GM23338 (cell line): ENCODE data around the gene ZBTB20. TPM values are rescaled to one million over a fixed set of nuclear protein-coding genes. Genes with fewer than 3 reads are reported as not detected.

ENCODE experiments used
- ATAC-seq: fragments of 200-7000 bp; cut with Tn5 transposase; 3 replicates; pipeline ENCODE4 v1.9.1; 2020
- DNase-seq: peaks from one replicate; pipeline ENCODE4 v3.0.0-alpha.2; 2015; ENCODE audit warnings: low spot score
- H2AFZ ChIP-seq: fragments of 200-600 bp; sonication (generic); 2 replicates; pipeline ENCODE4 v1.8.0; 2016; ENCODE audit warnings: antibody characterized with exemption, mild to moderate bottlenecking, moderate library complexity
- H3F3A ChIP-seq: fragments of 200-600 bp; sonication (generic); replicated peaks from 2 replicates; pipeline ENCODE4 v1.8.0; 2017; ENCODE audit warnings: antibody characterized with exemption, mixed run types, low read depth
- H3K27ac ChIP-seq: fragments of 200-600 bp; sonication (generic); 2 replicates; pipeline ENCODE4 v1.6.1; 2016; ENCODE audit warnings: low read depth
- H3K27me3 ChIP-seq: fragments of 200-600 bp; sonication (generic); 2 replicates; pipeline ENCODE4 v1.8.0; 2016; ENCODE audit warnings: mild to moderate bottlenecking, mixed run types, moderate library complexity; ENCODE audit not compliant: insufficient read depth
- H3K36me3 ChIP-seq: fragments of 200-600 bp; sonication (generic); 2 replicates; pipeline ENCODE4 v1.8.0; 2016; ENCODE audit warnings: mild to moderate bottlenecking; ENCODE audit not compliant: insufficient read depth
- H3K4me1 ChIP-seq: fragments of 200-600 bp; sonication (generic); 2 replicates; pipeline ENCODE4 v1.8.0; 2016; ENCODE audit warnings: mild to moderate bottlenecking, moderate library complexity; ENCODE audit not compliant: insufficient read depth
- H3K4me2 ChIP-seq: fragments of 200-600 bp; sonication (generic); 2 replicates; pipeline ENCODE4 v1.7.1; 2017; ENCODE audit warnings: mixed run types
- H3K4me3 ChIP-seq: fragments of 200-600 bp; sonication (generic); 2 replicates; pipeline ENCODE4 v1.6.1; 2016; ENCODE audit warnings: mixed run types
- H3K79me2 ChIP-seq: fragments of 200-600 bp; sonication (generic); replicated peaks from 2 replicates; pipeline ENCODE4 v1.8.0; 2017; ENCODE audit warnings: mild to moderate bottlenecking; ENCODE audit not compliant: insufficient read depth
- H3K9me2 ChIP-seq: fragments of 200-600 bp; sonication (generic); 2 replicates; pipeline ENCODE4 v1.8.0; 2017; ENCODE audit not compliant: insufficient read depth
- H4K20me1 ChIP-seq: fragments of 200-600 bp; sonication (generic); replicated peaks from 2 replicates; pipeline ENCODE4 v1.8.0; 2017; ENCODE audit warnings: mild to moderate bottlenecking; ENCODE audit not compliant: insufficient read depth
- H3K27ac Mint-ChIP-seq: 2 replicates; pipeline ENCODE4 v1.8.0; 2020; ENCODE audit warnings: inconsistent platforms, mild to moderate bottlenecking, moderate library complexity, mixed read lengths
- H3K27me3 Mint-ChIP-seq: 3 replicates; pipeline ENCODE4 v1.8.0; 2022; ENCODE audit warnings: low read depth, mild to moderate bottlenecking, moderate library complexity, mixed read lengths, inconsistent platforms; ENCODE audit not compliant: insufficient read depth, poor library complexity
- H3K36me3 Mint-ChIP-seq: 3 replicates; pipeline ENCODE4 v1.8.0; 2021; ENCODE audit warnings: low read depth, mild to moderate bottlenecking, inconsistent platforms, moderate library complexity, mixed read lengths
- H3K4me1 Mint-ChIP-seq: 3 replicates; pipeline ENCODE4 v1.8.0; 2020; ENCODE audit warnings: mild to moderate bottlenecking, inconsistent platforms, mixed read lengths
- H3K4me3 Mint-ChIP-seq: 3 replicates; pipeline ENCODE4 v1.8.0; 2021; ENCODE audit warnings: moderate library complexity, mild to moderate bottlenecking, inconsistent platforms, mixed read lengths
- H3K9me3 Mint-ChIP-seq: 3 replicates; pipeline ENCODE4 v1.8.0; 2020; ENCODE audit warnings: moderate library complexity, mild to moderate bottlenecking, inconsistent platforms, mixed read lengths
- CREB1 ChIP-seq: fragments of 250-450 bp; sonication (Bioruptor Pico); IDR thresholded peaks from 2 replicates; pipeline ENCODE4 v1.5.0; 2020; ENCODE audit warnings: low read depth, mild to moderate bottlenecking, moderate library complexity
- EZH2 ChIP-seq: fragments of 200-600 bp; sonication (generic); IDR thresholded peaks from one replicate; pipeline ENCODE4 v1.8.0; 2017; ENCODE audit warnings: antibody characterized with exemption, mild to moderate bottlenecking, low read depth; ENCODE audit not compliant: unreplicated experiment
- EZH2phosphoT487 ChIP-seq: fragments of 200-600 bp; sonication (generic); IDR thresholded peaks from one replicate; pipeline ENCODE4 v1.8.1; 2018; ENCODE audit warnings: antibody characterized with exemption; ENCODE audit not compliant: unreplicated experiment
- REST ChIP-seq: IDR thresholded peaks from one replicate; pipeline ENCODE4 v1.6.1; 2018; ENCODE audit warnings: antibody characterized with exemption; ENCODE audit not compliant: unreplicated experiment
- STAT1 ChIP-seq: IDR thresholded peaks from one replicate; pipeline ENCODE4 v1.6.1; 2016; ENCODE audit warnings: antibody characterized with exemption; ENCODE audit not compliant: unreplicated experiment
- ZNF114 ChIP-seq: fragments of 250-450 bp; sonication (Bioruptor Pico); IDR thresholded peaks from 2 replicates; pipeline ENCODE4 v1.5.0; 2020; ENCODE audit warnings: mild to moderate bottlenecking, moderate library complexity
- ZNF331 ChIP-seq: fragments of 250-450 bp; sonication (Bioruptor Pico); IDR thresholded peaks from 2 replicates; pipeline ENCODE4 v1.5.0; 2020; ENCODE audit warnings: low read depth, mild to moderate bottlenecking, moderate library complexity
- ZNF462 ChIP-seq: fragments of 250-450 bp; sonication (Bioruptor Pico); IDR thresholded peaks from 2 replicates; pipeline ENCODE4 v1.5.0; 2020; ENCODE audit warnings: mild to moderate bottlenecking, moderate library complexity
- polyA plus RNA-seq: library from polyadenylated mRNA; unstranded; fragments of >200 nt; fragmentation: Nextera tagmentation; extraction: Ambion mirVana; gene quantifications from 2 replicates; pipeline ENCODE4 v1.2.1, GENCODE V29; 2016
- total RNA-seq: library from RNA; depleted of rRNA; stranded (reverse); fragments of >200 nt; shearing (Covaris generic); gene quantifications from 2 replicates; pipeline ENCODE4 v1.2.3, GENCODE V29; 2014
- TF ChIP-seq, protein P1 (sequence below), 2 experiments: fragments of 200-600 bp in 1 of 2; sonication (generic) in 1 of 2; conservative IDR thresholded peaks; 2 replicates each; pipeline versions ENCODE4 v1.5.1 to v1.6.1; 2016 to 2017; ENCODE audit warnings: antibody characterized with exemption in 2 of 2, low read depth in 2 of 2, mild to moderate bottlenecking in 2 of 2, moderate library complexity in 1 of 2
- TF ChIP-seq, protein P2 (sequence below): IDR thresholded peaks from 2 replicates; pipeline ENCODE4 v1.6.1; 2016; ENCODE audit warnings: antibody characterized with exemption

ZBTB20 gene
- total and polyA plus RNA-seq, 2 experiments from 2014 or later: 2.0 to 3.3 TPM

DNA sequence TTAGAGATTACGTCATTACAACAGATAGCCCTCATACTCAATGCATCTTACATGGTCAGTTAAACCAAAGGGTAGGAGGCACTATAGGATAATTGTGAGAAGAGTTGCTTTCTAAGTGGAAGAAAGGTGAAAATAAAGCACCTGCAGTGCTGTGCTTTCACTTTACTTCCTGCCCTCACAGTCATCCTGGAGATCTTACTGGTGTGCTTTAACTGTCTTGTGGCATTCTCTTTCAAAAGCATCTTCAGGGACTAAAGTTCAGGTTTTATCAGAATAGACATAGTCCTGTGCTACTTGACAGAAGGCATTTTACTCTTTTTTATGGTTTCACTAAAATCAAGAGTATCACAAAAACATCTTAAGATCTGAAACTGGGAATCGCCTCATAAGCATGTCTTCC, 286.6 kb downstream of the ZBTB20 start:
- DNase-seq (no peak), ATAC-seq (no peak)
- TF ChIP-seq, protein P1, sequence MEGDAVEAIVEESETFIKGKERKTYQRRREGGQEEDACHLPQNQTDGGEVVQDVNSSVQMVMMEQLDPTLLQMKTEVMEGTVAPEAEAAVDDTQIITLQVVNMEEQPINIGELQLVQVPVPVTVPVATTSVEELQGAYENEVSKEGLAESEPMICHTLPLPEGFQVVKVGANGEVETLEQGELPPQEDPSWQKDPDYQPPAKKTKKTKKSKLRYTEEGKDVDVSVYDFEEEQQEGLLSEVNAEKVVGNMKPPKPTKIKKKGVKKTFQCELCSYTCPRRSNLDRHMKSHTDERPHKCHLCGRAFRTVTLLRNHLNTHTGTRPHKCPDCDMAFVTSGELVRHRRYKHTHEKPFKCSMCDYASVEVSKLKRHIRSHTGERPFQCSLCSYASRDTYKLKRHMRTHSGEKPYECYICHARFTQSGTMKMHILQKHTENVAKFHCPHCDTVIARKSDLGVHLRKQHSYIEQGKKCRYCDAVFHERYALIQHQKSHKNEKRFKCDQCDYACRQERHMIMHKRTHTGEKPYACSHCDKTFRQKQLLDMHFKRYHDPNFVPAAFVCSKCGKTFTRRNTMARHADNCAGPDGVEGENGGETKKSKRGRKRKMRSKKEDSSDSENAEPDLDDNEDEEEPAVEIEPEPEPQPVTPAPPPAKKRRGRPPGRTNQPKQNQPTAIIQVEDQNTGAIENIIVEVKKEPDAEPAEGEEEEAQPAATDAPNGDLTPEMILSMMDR (conservative IDR thresholded peaks at IDR 0.05; ENCODE audit: low read depth in 2 of 2): no peak; a peak in 1 of 4 replicates
- no peak for TF ChIP-seq EZH2phosphoT487
- H3K9me3 Mint-ChIP-seq: no peaks in the 10 kb centered on the region
- no peak overlapping the region for H3K4me3 Mint-ChIP-seq
- no peaks in the 10 kb centered on the region for H3K27me3 ChIP-seq
- no peaks in the 10 kb centered on the region for H3K27me3 Mint-ChIP-seq
- H3K4me1 ChIP-seq: peaks cover 6% of the 10 kb centered on the region
- no peaks in the 10 kb centered on the region for H3K36me3 ChIP-seq
- H3K4me3 ChIP-seq: no peak overlapping the region
- no peak overlapping the region for H3K27ac Mint-ChIP-seq
- H3K4me2 ChIP-seq: no peak overlapping the region
- H3K27ac ChIP-seq: no peak overlapping the region
- H3F3A ChIP-seq: no peaks in the 10 kb centered on the region
- no peaks in the 10 kb centered on the region for H3K9me2 ChIP-seq
- H4K20me1 ChIP-seq: no peaks in the 10 kb centered on the region
- no peaks in the 10 kb centered on the region for H3K79me2 ChIP-seq
- H2AFZ ChIP-seq: no peak overlapping the region
- H3K36me3 Mint-ChIP-seq: no peaks in the 10 kb centered on the region
- H3K4me1 Mint-ChIP-seq: peaks cover 20% of the 10 kb centered on the region

GRCh38 chr3:114858329-114858728, 288.8 kb downstream of the ZBTB20 start:
- Histone ChIP-seq H3K4me2 (no peak overlapping the region), H3K27me3 (no peaks in the 10 kb centered on the region), H3K4me3 (no peak overlapping the region), H4K20me1 (no peaks in the 10 kb centered on the region), H3K27ac (no peak overlapping the region), H2AFZ (no peak overlapping the region), H3K36me3 (no peaks in the 10 kb centered on the region), H3F3A (no peaks in the 10 kb centered on the region), H3K4me1 (peaks cover 6% of the 10 kb centered on the region), H3K79me2 (no peaks in the 10 kb centered on the region), H3K9me2 (no peaks in the 10 kb centered on the region)
- H3K4me1 Mint-ChIP-seq: peaks cover 29% of the 10 kb centered on the region
- no peaks in the 10 kb centered on the region for H3K27me3 Mint-ChIP-seq
- ATAC-seq (no peak), DNase-seq (no peak)
- no peak overlapping the region for H3K27ac Mint-ChIP-seq
- H3K4me3 Mint-ChIP-seq: no peak overlapping the region
- H3K36me3 Mint-ChIP-seq: no peaks in the 10 kb centered on the region
- H3K9me3 Mint-ChIP-seq: no peaks in the 10 kb centered on the region
- TF ChIP-seq, protein P2, sequence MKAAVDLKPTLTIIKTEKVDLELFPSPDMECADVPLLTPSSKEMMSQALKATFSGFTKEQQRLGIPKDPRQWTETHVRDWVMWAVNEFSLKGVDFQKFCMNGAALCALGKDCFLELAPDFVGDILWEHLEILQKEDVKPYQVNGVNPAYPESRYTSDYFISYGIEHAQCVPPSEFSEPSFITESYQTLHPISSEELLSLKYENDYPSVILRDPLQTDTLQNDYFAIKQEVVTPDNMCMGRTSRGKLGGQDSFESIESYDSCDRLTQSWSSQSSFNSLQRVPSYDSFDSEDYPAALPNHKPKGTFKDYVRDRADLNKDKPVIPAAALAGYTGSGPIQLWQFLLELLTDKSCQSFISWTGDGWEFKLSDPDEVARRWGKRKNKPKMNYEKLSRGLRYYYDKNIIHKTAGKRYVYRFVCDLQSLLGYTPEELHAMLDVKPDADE: no peak
- no peak for TF ChIP-seq ZNF462
- no peak for TF ChIP-seq ZNF331
- TF ChIP-seq ZNF114: no peak
- no peak for TF ChIP-seq REST
- TF ChIP-seq STAT1: no peak
- no peak for TF ChIP-seq EZH2phosphoT487
- TF ChIP-seq EZH2: no peak
- TF ChIP-seq CREB1: no peak
